HepG2 (cell line): ENCODE data around the gene NELFCD. TPM values are rescaled to one million over a fixed set of nuclear protein-coding genes. Genes with fewer than 3 reads are reported as not detected.

Source experiments
- CERS6 ChIP-seq: sonication (generic); formaldehyde crosslinking; IDR thresholded peaks from 2 replicates; pipeline ENCODE4 v1.5.0; 2020; ENCODE audit warnings: missing genetic modification reagents
- FOXA1 ChIP-seq, 2 experiments: fragments of 450-650 bp in 1 of 2; sonication (generic) in 1 of 2; formaldehyde crosslinking in 1 of 2; IDR thresholded peaks; 2 replicates each; pipeline versions ENCODE4 v1.4.0 to v1.6.1; 2016 to 2020; ENCODE audit warnings: missing genetic modification reagents in 1 of 2
- RXRA ChIP-seq: sonication (generic); formaldehyde crosslinking; IDR thresholded peaks from 2 replicates; pipeline ENCODE4 v1.5.1; 2020; ENCODE audit warnings: missing genetic modification reagents
- SALL2 ChIP-seq: sonication (generic); formaldehyde crosslinking; IDR thresholded peaks from 2 replicates; pipeline ENCODE4 v1.8.1; 2023; ENCODE audit warnings: mild to moderate bottlenecking, missing genetic modification reagents, inconsistent platforms
- TOPORS ChIP-seq: sonication (generic); formaldehyde crosslinking; IDR thresholded peaks from 2 replicates; pipeline ENCODE4 v1.8.0; 2023; ENCODE audit warnings: mild to moderate bottlenecking, missing genetic modification reagents
- ZC3H13 ChIP-seq: sonication (generic); formaldehyde crosslinking; IDR thresholded peaks from 2 replicates; pipeline ENCODE4 v1.8.1; 2023; ENCODE audit warnings: mild to moderate bottlenecking, missing genetic modification reagents, moderate library complexity
- ZFP41 ChIP-seq: sonication (generic); formaldehyde crosslinking; IDR thresholded peaks from 2 replicates; pipeline ENCODE4 v1.4.0; 2020; ENCODE audit warnings: mild to moderate bottlenecking, missing genetic modification reagents, borderline replicate concordance
- ZNF264 ChIP-seq: sonication (generic); formaldehyde crosslinking; IDR thresholded peaks from 2 replicates; pipeline ENCODE4 v1.4.0; 2020; ENCODE audit warnings: missing genetic modification reagents
- ZNF318 ChIP-seq: sonication (generic); formaldehyde crosslinking; IDR thresholded peaks from 2 replicates; pipeline ENCODE4 v1.4.0; 2020; ENCODE audit warnings: mild to moderate bottlenecking, missing genetic modification reagents
- ZNF558 ChIP-seq: sonication (generic); formaldehyde crosslinking; IDR thresholded peaks from 2 replicates; pipeline ENCODE4 v1.9.0; 2022; ENCODE audit warnings: mild to moderate bottlenecking, missing genetic modification reagents, borderline replicate concordance
- ZNF563 ChIP-seq: sonication (generic); formaldehyde crosslinking; IDR thresholded peaks from 2 replicates; pipeline ENCODE4 v1.8.0; 2022; ENCODE audit warnings: mild to moderate bottlenecking, moderate library complexity, missing genetic modification reagents
- ZNF772 ChIP-seq: sonication (generic); formaldehyde crosslinking; IDR thresholded peaks from 2 replicates; pipeline ENCODE4 v1.5.0; 2020; ENCODE audit warnings: mild to moderate bottlenecking, missing genetic modification reagents
- ZNF883 ChIP-seq: sonication (generic); formaldehyde crosslinking; IDR thresholded peaks from 2 replicates; pipeline ENCODE4 v1.5.1; 2020; ENCODE audit warnings: mild to moderate bottlenecking, missing genetic modification reagents; ENCODE audit errors: not compliant biosample characterization
- polyA plus RNA-seq, 8 experiments: library from polyadenylated mRNA; depleted of rRNA in 3 of 8; stranded (reverse) in 7 of 8; unstranded in 1 of 8; fragments of >200 nt; fragmentation: Illumina TruSeq in 4 of 8; extraction: Trizol in 4 of 8; gene quantifications; 2 replicates each; pipeline versions ENCODE4 v1.2.1 to v1.2.3, GENCODE V29; 2011 to 2016; ENCODE audit warnings: low read depth in 4 of 8, missing spikeins in 1 of 8, mixed read lengths in 1 of 8; ENCODE audit not compliant: insufficient read depth in 1 of 8
- total RNA-seq, 5 experiments: library from RNA; depleted of rRNA; stranded (reverse); fragments of >200 nt; fragmentation: Illumina TruSeq; extraction: Trizol; gene quantifications; 2 replicates each; pipeline ENCODE4 v1.2.3, GENCODE V29; 2016; ENCODE audit warnings: low read depth in 1 of 5
- TF ChIP-seq, protein P1 (sequence below), 2 experiments: sonication (generic) in 1 of 2; formaldehyde crosslinking in 1 of 2; IDR thresholded peaks; 2 replicates each; pipeline versions ENCODE4 v1.4.0 to v1.6.1; 2016 to 2020; ENCODE audit warnings: borderline replicate concordance in 1 of 2, low read depth in 1 of 2, mild to moderate bottlenecking in 1 of 2, missing genetic modification reagents in 1 of 2
- TF ChIP-seq, protein P2 (sequence below): sonication (generic); formaldehyde crosslinking; conservative IDR thresholded peaks from 2 replicates; pipeline ENCODE4 v1.8.1; 2023; ENCODE audit warnings: missing genetic modification reagents

NELFCD gene
- total and polyA plus RNA-seq, 2 of the 13 experiments (the other 11 are each of a cell fraction or from before 2014, with no cell fraction given) = 159 to 203 TPM

DNA sequence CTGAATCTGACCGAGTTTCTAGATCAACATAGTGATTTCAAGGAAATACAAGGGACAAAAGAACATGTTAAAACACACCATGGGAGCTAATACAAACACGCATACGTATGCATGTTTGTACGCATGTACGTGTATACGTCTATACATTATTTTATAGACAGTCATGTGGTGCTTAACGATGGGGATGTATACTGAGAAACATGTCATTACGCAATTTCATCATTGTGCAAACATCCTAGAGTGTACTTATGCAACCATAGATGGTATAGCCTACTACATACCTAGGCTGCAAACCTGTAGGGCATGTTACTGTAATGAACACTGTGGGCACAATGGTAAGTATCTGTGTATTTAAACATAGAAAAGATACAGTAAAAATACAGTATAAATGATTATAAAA lies 25.0 kb upstream of the NELFCD start (continued):
- no peak for TF ChIP-seq ZNF318
- no peak for TF ChIP-seq TOPORS (CRISPR knock-in tag)
- TF ChIP-seq ZNF563 (CRISPR knock-in tag) = no peak
- TF ChIP-seq ZNF264 (CRISPR knock-in tag) = no peak
- TF ChIP-seq ZFP41 = no peak
- no peak for TF ChIP-seq SALL2 (CRISPR knock-in tag)
- TF ChIP-seq ZNF883 = no peak
- TF ChIP-seq ZNF558 (CRISPR knock-in tag) = no peak
- TF ChIP-seq, protein P1, sequence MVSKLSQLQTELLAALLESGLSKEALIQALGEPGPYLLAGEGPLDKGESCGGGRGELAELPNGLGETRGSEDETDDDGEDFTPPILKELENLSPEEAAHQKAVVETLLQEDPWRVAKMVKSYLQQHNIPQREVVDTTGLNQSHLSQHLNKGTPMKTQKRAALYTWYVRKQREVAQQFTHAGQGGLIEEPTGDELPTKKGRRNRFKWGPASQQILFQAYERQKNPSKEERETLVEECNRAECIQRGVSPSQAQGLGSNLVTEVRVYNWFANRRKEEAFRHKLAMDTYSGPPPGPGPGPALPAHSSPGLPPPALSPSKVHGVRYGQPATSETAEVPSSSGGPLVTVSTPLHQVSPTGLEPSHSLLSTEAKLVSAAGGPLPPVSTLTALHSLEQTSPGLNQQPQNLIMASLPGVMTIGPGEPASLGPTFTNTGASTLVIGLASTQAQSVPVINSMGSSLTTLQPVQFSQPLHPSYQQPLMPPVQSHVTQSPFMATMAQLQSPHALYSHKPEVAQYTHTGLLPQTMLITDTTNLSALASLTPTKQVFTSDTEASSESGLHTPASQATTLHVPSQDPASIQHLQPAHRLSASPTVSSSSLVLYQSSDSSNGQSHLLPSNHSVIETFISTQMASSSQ (IDR thresholded peaks at IDR 0.05; ENCODE audit: low read depth) = no peak
- TF ChIP-seq, protein P1 (CRISPR knock-in tag; IDR thresholded peaks at IDR 0.05; ENCODE audit: borderline replicate concordance) = no peak
- TF ChIP-seq ZC3H13 (CRISPR knock-in tag) = no peak
- no peak for TF ChIP-seq ZNF772 (CRISPR knock-in tag)
- no peak for TF ChIP-seq RXRA (CRISPR knock-in tag)
- TF ChIP-seq, protein P2, sequence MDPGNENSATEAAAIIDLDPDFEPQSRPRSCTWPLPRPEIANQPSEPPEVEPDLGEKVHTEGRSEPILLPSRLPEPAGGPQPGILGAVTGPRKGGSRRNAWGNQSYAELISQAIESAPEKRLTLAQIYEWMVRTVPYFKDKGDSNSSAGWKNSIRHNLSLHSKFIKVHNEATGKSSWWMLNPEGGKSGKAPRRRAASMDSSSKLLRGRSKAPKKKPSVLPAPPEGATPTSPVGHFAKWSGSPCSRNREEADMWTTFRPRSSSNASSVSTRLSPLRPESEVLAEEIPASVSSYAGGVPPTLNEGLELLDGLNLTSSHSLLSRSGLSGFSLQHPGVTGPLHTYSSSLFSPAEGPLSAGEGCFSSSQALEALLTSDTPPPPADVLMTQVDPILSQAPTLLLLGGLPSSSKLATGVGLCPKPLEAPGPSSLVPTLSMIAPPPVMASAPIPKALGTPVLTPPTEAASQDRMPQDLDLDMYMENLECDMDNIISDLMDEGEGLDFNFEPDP (CRISPR knock-in tag) = no peak
- TF ChIP-seq FOXA1 (IDR thresholded peaks at IDR 0.05) = no peak
- peak; percentile 70 for TF ChIP-seq FOXA1 (CRISPR knock-in tag; IDR thresholded peaks at IDR 0.05)
- no peak for TF ChIP-seq CERS6 (CRISPR knock-in tag)
